ENCODE data around the gene RTL5.

DNA sequence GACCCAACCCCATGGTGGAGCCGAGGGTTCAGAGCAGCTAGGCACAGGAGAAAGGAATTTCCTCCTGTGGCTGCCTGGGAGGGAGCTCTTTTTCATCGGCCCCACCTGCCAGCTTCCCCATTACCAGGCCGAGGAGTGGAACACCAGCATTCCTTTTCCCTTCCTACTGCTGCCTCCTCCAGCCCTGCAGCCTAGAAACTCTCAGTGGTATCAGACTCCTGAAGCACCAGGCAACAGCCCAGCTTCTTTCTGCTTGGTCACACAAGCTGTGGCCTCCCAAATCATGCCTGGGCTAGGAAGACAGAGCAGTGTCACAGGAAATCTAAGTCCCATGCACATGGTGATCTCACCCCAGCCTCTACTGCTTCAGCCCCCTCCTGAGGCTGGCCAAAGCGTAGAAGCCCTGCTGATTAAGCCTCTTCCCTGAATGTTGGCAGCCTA lies 30.1 kb downstream of the RTL5 start:
- no peak for TF ChIP-seq EZH2 (IDR thresholded peaks at IDR 0.05; ENCODE audit: borderline replicate concordance, low read depth, low read length, severe bottlenecking)
- TF ChIP-seq, protein P1, sequence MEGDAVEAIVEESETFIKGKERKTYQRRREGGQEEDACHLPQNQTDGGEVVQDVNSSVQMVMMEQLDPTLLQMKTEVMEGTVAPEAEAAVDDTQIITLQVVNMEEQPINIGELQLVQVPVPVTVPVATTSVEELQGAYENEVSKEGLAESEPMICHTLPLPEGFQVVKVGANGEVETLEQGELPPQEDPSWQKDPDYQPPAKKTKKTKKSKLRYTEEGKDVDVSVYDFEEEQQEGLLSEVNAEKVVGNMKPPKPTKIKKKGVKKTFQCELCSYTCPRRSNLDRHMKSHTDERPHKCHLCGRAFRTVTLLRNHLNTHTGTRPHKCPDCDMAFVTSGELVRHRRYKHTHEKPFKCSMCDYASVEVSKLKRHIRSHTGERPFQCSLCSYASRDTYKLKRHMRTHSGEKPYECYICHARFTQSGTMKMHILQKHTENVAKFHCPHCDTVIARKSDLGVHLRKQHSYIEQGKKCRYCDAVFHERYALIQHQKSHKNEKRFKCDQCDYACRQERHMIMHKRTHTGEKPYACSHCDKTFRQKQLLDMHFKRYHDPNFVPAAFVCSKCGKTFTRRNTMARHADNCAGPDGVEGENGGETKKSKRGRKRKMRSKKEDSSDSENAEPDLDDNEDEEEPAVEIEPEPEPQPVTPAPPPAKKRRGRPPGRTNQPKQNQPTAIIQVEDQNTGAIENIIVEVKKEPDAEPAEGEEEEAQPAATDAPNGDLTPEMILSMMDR (IDR thresholded peaks at IDR 0.05; ENCODE audit: borderline replicate concordance, extremely low read depth, low read length, poor library complexity, severe bottlenecking), result no peak

Data from DND-41 (cell line).